ENCODE results near the gene SMIM22.

SMIM22 gene

GRCh38 chr16:4836727-4837126 is 41.6 kb downstream of the SMIM22 start:
- no peak overlapping the region for H3K4me3 ChIP-seq
- TF ChIP-seq CTCF (IDR thresholded peaks at IDR 0.05) = no peak
- no peak overlapping the region for H3K27ac ChIP-seq
- DNase-seq (ENCODE audit: low spot score) = no peak

- TF ChIP-seq CTCF (IDR thresholded peaks at IDR 0.05) = no peak
These were observed 42.7 kb downstream of the SMIM22 start for GRCh38 chr16:4837733-4838501.

GRCh38 chr16:4839942-4840341 is 44.8 kb downstream of the SMIM22 start:
- no peak for DNase-seq (ENCODE audit: low spot score)
- TF ChIP-seq CTCF (IDR thresholded peaks at IDR 0.05) = no peak
- H3K27ac ChIP-seq = no peak overlapping the region
- no peak overlapping the region for H3K4me3 ChIP-seq

More at GRCh38 chr16:4837733-4838501, 42.7 kb downstream of the SMIM22 start:
- no peak for DNase-seq (ENCODE audit: low spot score)
- Histone ChIP-seq H3K4me3 (no peak overlapping the region), H3K27ac (no peak overlapping the region)

- DNase-seq (ENCODE audit: low spot score) = no peak
- Histone ChIP-seq H3K27ac (no peak overlapping the region), H3K4me3 (no peak overlapping the region)
- no peak for TF ChIP-seq CTCF (IDR thresholded peaks at IDR 0.05)
These were observed 45.8 kb downstream of the SMIM22 start for GRCh38 chr16:4840984-4841383.

All from coronary artery (tissue), 2 donors.